Neural progenitor cell (in vitro differentiated cells): Measurements from ENCODE around the gene EPHA10. TPM values are rescaled to one million over a fixed set of nuclear protein-coding genes. Genes with fewer than 3 reads are reported as not detected.

Experiments
- DNase-seq: peaks from one replicate; pipeline ENCODE4 v3.0.0-alpha.2; 2016; ENCODE audit warnings: low spot score
- H2AFZ ChIP-seq: fragments of 200-600 bp; sonication (generic); replicated peaks from 2 replicates; pipeline ENCODE4 v1.6.1; 2016; ENCODE audit warnings: antibody characterized with exemption
- H3F3A ChIP-seq: fragments of 200-600 bp; sonication (generic); 2 replicates; pipeline ENCODE4 v1.6.1; 2016; ENCODE audit warnings: antibody characterized with exemption, low read depth
- H3K27ac ChIP-seq: fragments of 200-600 bp; sonication (generic); 2 replicates; pipeline ENCODE4 v1.5.1; 2016; ENCODE audit warnings: mild to moderate bottlenecking
- H3K27me3 ChIP-seq: fragments of 200-600 bp; sonication (generic); 2 replicates; pipeline ENCODE4 v1.6.1; 2016; ENCODE audit warnings: mild to moderate bottlenecking, moderate library complexity
- H3K36me3 ChIP-seq: fragments of 200-600 bp; sonication (generic); 2 replicates; pipeline ENCODE4 v1.5.1; 2016
- H3K4me1 ChIP-seq: fragments of 200-600 bp; sonication (generic); 2 replicates; pipeline ENCODE4 v1.6.1; 2016; ENCODE audit warnings: mixed run types
- H3K4me2 ChIP-seq: fragments of 200-600 bp; sonication (generic); 2 replicates; pipeline ENCODE4 v1.6.1; 2016
- H3K4me3 ChIP-seq: fragments of 200-600 bp; sonication (generic); 2 replicates; pipeline ENCODE4 v1.5.1; 2016
- H3K79me2 ChIP-seq: fragments of 200-600 bp; sonication (generic); 2 replicates; pipeline ENCODE4 v1.6.1; 2016; ENCODE audit warnings: low read depth
- H3K9ac ChIP-seq: fragments of 200-600 bp; sonication (generic); 2 replicates; pipeline ENCODE4 v1.6.1; 2016
- H3K9me3 ChIP-seq: fragments of 200-600 bp; sonication (generic); 2 replicates; pipeline ENCODE4 v1.5.1; 2016; ENCODE audit warnings: low read depth
- H4K20me1 ChIP-seq: fragments of 200-600 bp; sonication (generic); 2 replicates; pipeline ENCODE4 v1.6.1; 2016; ENCODE audit warnings: low read depth
- H3K27ac Mint-ChIP-seq: 3 replicates; pipeline ENCODE4 v1.8.0; 2021; ENCODE audit warnings: mixed read lengths
- H3K27me3 Mint-ChIP-seq: 2 replicates; pipeline ENCODE4 v1.8.0; 2022; ENCODE audit warnings: low read depth, mild to moderate bottlenecking, inconsistent platforms, moderate library complexity, mixed read lengths; ENCODE audit not compliant: insufficient read depth
- H3K36me3 Mint-ChIP-seq: 3 replicates; pipeline ENCODE4 v1.8.0; 2021; ENCODE audit warnings: mixed read lengths
- H3K4me1 Mint-ChIP-seq: 3 replicates; pipeline ENCODE4 v1.8.0; 2021; ENCODE audit warnings: mixed read lengths
- H3K4me3 Mint-ChIP-seq: 3 replicates; pipeline ENCODE4 v1.8.0; 2021; ENCODE audit warnings: mild to moderate bottlenecking, moderate library complexity, mixed read lengths
- H3K9me3 Mint-ChIP-seq: 3 replicates; pipeline ENCODE4 v1.8.0; 2020; ENCODE audit warnings: mixed read lengths
- EZH2 ChIP-seq: fragments of 200-600 bp; sonication (generic); IDR thresholded peaks from 2 replicates; pipeline ENCODE4 v1.6.1; 2017; ENCODE audit warnings: antibody characterized with exemption, mild to moderate bottlenecking, moderate library complexity
- EZH2phosphoT487 ChIP-seq: fragments of 200-600 bp; sonication (generic); IDR thresholded peaks from 2 replicates; pipeline ENCODE4 v1.6.1; 2017; ENCODE audit warnings: antibody characterized with exemption
- total RNA-seq: library from RNA; depleted of rRNA; stranded (reverse); fragments of >200 nt; gene quantifications from 2 replicates; pipeline ENCODE4 v1.2.3, GENCODE V29; 2015; ENCODE audit warnings: low replicate concordance
- TF ChIP-seq, protein P1 (sequence below): fragments of 200-600 bp; sonication (generic); IDR thresholded peaks from 2 replicates; pipeline ENCODE4 v1.5.1; 2017; ENCODE audit warnings: antibody characterized with exemption, mild to moderate bottlenecking

Gene EPHA10
- 0.53 TPM in 1 of 2 replicates, not detected in the other for total RNA-seq

GRCh38 chr1:37764888-37765441 is at the start of gene EPHA10:
Gene EPHA10, minus strand, starts transcription at chr1:37765120. Its CDS starts 54 bp downstream, at chr1:37765066.
- H3K9me3 ChIP-seq = no peaks in the 10 kb centered on the region
- peak within 1 kb of the TSS; percentile 67 for H3K4me2 ChIP-seq
- H3K27me3 ChIP-seq = peaks cover 100% of the 10 kb centered on the region
- peak; percentile 78 for DNase-seq
- TF ChIP-seq EZH2 (peak; percentile 62), EZH2phosphoT487 (no peak)
- Mint-ChIP-seq H3K27ac (no peak within 1 kb of the TSS), H3K4me1 (peaks cover 16% of the 10 kb centered on the region), H3K9me3 (peaks cover 3% of the 10 kb centered on the region), H3K36me3 (no peaks in the 10 kb centered on the region), H3K27me3 (peaks cover 81% of the 10 kb centered on the region), H3K4me3 (peak within 1 kb of the TSS; percentile 71)
- H3K79me2 ChIP-seq = no peaks in the 10 kb centered on the region
- no peaks in the 10 kb centered on the region for H3K36me3 ChIP-seq
- H3F3A ChIP-seq = peaks cover 5% of the 10 kb centered on the region
- peaks cover 8% of the 10 kb centered on the region for H3K4me1 ChIP-seq
- H4K20me1 ChIP-seq = peaks cover 41% of the 10 kb centered on the region
- H3K4me3 ChIP-seq = peak within 1 kb of the TSS; percentile 26
- no peak within 1 kb of the TSS for H2AFZ ChIP-seq
- no peak within 1 kb of the TSS for H3K27ac ChIP-seq
- H3K9ac ChIP-seq = no peak within 1 kb of the TSS

- Histone ChIP-seq H3K27me3 (no peaks in the 10 kb centered on the region), H3K36me3 (peaks cover 3% of the 10 kb centered on the region), H3K4me1 (peaks cover 5% of the 10 kb centered on the region), H3K4me2 (no peak overlapping the region), H3K79me2 (peaks cover 17% of the 10 kb centered on the region), H3K9me3 (no peaks in the 10 kb centered on the region), H2AFZ (no peak overlapping the region), H3K4me3 (no peak overlapping the region), H3K27ac (no peak overlapping the region), H4K20me1 (peaks cover 33% of the 10 kb centered on the region), H3F3A (peaks cover 13% of the 10 kb centered on the region), H3K9ac (no peak overlapping the region)
- H3K36me3 Mint-ChIP-seq = peaks cover 17% of the 10 kb centered on the region
- peaks cover 8% of the 10 kb centered on the region for H3K27me3 Mint-ChIP-seq
- H3K4me1 Mint-ChIP-seq = peaks cover 18% of the 10 kb centered on the region
- no peak overlapping the region for H3K4me3 Mint-ChIP-seq
- DNase-seq = no peak
- no peaks in the 10 kb centered on the region for H3K9me3 Mint-ChIP-seq
- TF ChIP-seq, protein P1, sequence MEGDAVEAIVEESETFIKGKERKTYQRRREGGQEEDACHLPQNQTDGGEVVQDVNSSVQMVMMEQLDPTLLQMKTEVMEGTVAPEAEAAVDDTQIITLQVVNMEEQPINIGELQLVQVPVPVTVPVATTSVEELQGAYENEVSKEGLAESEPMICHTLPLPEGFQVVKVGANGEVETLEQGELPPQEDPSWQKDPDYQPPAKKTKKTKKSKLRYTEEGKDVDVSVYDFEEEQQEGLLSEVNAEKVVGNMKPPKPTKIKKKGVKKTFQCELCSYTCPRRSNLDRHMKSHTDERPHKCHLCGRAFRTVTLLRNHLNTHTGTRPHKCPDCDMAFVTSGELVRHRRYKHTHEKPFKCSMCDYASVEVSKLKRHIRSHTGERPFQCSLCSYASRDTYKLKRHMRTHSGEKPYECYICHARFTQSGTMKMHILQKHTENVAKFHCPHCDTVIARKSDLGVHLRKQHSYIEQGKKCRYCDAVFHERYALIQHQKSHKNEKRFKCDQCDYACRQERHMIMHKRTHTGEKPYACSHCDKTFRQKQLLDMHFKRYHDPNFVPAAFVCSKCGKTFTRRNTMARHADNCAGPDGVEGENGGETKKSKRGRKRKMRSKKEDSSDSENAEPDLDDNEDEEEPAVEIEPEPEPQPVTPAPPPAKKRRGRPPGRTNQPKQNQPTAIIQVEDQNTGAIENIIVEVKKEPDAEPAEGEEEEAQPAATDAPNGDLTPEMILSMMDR = no peak
- TF ChIP-seq EZH2 = no peak
- no peak for TF ChIP-seq EZH2phosphoT487
- H3K27ac Mint-ChIP-seq = no peak overlapping the region
Observed at GRCh38 chr1:37814252-37814651, 49.3 kb upstream of the EPHA10 start.

DNA sequence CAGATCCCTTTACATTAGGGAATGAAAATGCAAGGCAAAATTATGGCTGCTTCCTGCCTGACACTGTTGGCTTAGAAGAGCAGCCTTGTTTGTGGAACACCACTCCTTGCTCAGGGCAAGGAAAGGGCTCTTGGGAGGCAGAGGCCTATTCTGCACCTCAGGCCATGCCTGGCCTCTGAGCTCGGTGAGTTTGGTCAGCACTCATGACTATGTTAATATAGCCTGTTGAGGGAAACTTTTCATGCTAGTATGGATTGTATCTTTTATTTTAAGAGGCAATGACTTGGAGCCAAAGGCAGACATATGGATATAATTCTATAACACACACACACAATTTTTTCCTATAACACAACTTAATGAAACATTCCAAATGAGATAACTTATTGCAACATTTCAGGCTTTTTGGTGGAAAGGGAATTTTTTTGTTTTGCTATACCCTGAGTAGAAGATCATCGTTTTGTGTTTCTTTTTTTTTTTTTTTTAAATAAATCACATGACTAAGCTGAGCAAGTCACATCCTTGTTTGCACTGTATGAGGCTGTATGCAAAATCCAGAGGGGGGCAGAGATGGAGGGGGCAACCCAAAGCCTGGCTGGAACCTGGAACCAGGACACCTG is 48.7 kb upstream of the EPHA10 start:
- Histone ChIP-seq H3K27me3 (no peaks in the 10 kb centered on the region), H3K4me2 (no peak overlapping the region), H3K9me3 (no peaks in the 10 kb centered on the region), H3K36me3 (peaks cover 3% of the 10 kb centered on the region), H3K4me3 (no peak overlapping the region), H3K27ac (no peak overlapping the region), H3K4me1 (peaks cover 9% of the 10 kb centered on the region), H3K79me2 (peaks cover 18% of the 10 kb centered on the region), H3K9ac (no peak overlapping the region), H2AFZ (no peak overlapping the region), H3F3A (peaks cover 19% of the 10 kb centered on the region), H4K20me1 (peaks cover 38% of the 10 kb centered on the region)
- Mint-ChIP-seq H3K4me3 (no peak overlapping the region), H3K4me1 (peaks cover 21% of the 10 kb centered on the region), H3K27ac (no peak overlapping the region), H3K27me3 (peaks cover 8% of the 10 kb centered on the region), H3K36me3 (peaks cover 17% of the 10 kb centered on the region), H3K9me3 (no peaks in the 10 kb centered on the region)
- DNase-seq = no peak
- TF ChIP-seq EZH2 (no peak), EZH2phosphoT487 (no peak)
- TF ChIP-seq, protein P1 = no peak
